NB4 (cell line): Measurements from ENCODE around the gene CSTPP1.

Source experiments
- DNase-seq: peaks from one replicate; pipeline ENCODE4 v3.0.0; 2010; ENCODE audit warnings: low read depth
- H3K4me3 ChIP-seq: one replicate; pipeline ENCODE4 v1.5.1; 2011; ENCODE audit warnings: mild to moderate bottlenecking, low read depth, low read length, moderate library complexity
- MYC ChIP-seq: IDR thresholded peaks from 2 replicates; pipeline ENCODE4 v1.6.1; 2011; ENCODE audit warnings: low read depth, low read length
- POLR2A ChIP-seq: IDR thresholded peaks from 2 replicates; pipeline ENCODE4 v1.6.1; 2011; ENCODE audit warnings: mild to moderate bottlenecking; ENCODE audit not compliant: insufficient read length; ENCODE audit errors: extremely low read depth
- TF ChIP-seq, protein P1 (sequence below): IDR thresholded peaks from 2 replicates; pipeline ENCODE4 v1.6.1; 2011; ENCODE audit warnings: low read depth, low read length
- TF ChIP-seq, protein P2 (sequence below): IDR thresholded peaks from one replicate; pipeline ENCODE4 v1.5.1; 2012; ENCODE audit warnings: low read depth, low read length

CSTPP1 gene

GRCh38 chr11:47121731-47122130, 185.2 kb downstream of the CSTPP1 start:
- no peak for DNase-seq
- TF ChIP-seq, protein P1, sequence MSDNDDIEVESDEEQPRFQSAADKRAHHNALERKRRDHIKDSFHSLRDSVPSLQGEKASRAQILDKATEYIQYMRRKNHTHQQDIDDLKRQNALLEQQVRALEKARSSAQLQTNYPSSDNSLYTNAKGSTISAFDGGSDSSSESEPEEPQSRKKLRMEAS, result no peak
- no peak for TF ChIP-seq MYC
- no peak overlapping the region for H3K4me3 ChIP-seq

GRCh38 chr11:47123094-47123493, 186.5 kb downstream of the CSTPP1 start:
- TF ChIP-seq MYC (no peak), POLR2A (no peak)
- TF ChIP-seq, protein P2, sequence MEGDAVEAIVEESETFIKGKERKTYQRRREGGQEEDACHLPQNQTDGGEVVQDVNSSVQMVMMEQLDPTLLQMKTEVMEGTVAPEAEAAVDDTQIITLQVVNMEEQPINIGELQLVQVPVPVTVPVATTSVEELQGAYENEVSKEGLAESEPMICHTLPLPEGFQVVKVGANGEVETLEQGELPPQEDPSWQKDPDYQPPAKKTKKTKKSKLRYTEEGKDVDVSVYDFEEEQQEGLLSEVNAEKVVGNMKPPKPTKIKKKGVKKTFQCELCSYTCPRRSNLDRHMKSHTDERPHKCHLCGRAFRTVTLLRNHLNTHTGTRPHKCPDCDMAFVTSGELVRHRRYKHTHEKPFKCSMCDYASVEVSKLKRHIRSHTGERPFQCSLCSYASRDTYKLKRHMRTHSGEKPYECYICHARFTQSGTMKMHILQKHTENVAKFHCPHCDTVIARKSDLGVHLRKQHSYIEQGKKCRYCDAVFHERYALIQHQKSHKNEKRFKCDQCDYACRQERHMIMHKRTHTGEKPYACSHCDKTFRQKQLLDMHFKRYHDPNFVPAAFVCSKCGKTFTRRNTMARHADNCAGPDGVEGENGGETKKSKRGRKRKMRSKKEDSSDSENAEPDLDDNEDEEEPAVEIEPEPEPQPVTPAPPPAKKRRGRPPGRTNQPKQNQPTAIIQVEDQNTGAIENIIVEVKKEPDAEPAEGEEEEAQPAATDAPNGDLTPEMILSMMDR, result no peak
- TF ChIP-seq, protein P1, result no peak

DNA sequence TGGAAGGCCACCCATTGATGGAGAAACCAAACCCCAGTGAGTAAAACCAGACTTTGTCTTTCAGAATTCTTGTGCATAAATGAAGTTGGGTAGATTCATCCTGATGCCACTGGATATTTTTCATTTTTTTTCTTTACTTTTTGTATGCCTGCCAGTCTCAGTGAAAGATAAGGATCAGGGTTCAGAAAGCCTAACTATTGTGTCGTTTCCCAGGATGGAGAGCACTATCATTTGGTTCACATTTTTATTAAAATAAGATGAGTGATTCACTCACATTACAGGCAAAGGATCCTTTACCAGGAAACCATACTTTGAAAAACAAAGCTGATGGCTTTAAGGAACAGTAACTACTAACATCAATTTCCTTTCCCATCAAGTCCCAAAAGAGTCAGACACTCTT, 188.1 kb downstream of the CSTPP1 start:
- no peak for TF ChIP-seq POLR2A
- TF ChIP-seq, protein P1, result no peak
- no peak for TF ChIP-seq MYC
- TF ChIP-seq, protein P2, result no peak
- no peak overlapping the region for H3K4me3 ChIP-seq
- no peak for DNase-seq

More at GRCh38 chr11:47123094-47123493, 186.5 kb downstream of the CSTPP1 start:
- no peak overlapping the region for H3K4me3 ChIP-seq
- DNase-seq, result no peak

DNA sequence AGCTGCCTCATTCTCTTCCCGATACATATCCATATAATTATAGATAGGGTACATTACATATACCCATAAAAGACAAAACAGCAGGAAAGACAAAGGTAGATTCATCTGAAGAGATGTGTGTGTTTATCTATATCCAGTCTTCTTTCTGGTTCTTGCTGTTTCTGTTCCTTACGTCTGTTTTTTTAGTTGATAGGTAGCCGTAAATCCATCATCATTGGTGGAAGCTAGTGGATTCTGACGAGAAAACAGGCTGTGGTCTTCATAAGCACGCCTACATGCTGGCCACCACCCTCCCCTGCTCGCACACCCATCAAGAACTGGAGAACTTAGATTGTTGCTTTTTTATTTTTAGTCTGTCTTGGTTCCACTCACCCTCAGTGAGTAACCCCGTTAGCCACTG, 188.5 kb downstream of the CSTPP1 start:
- no peak for DNase-seq
- TF ChIP-seq, protein P2, result no peak
- TF ChIP-seq, protein P1, result no peak
- TF ChIP-seq POLR2A (no peak), MYC (no peak)
- no peak overlapping the region for H3K4me3 ChIP-seq

- DNase-seq, result no peak
- no peak overlapping the region for H3K4me3 ChIP-seq
- TF ChIP-seq, protein P1, result no peak
- TF ChIP-seq, protein P2, result no peak
- no peak for TF ChIP-seq MYC
- no peak for TF ChIP-seq POLR2A
These were observed 190.7 kb downstream of the CSTPP1 start for GRCh38 chr11:47127213-47127612.

DNA sequence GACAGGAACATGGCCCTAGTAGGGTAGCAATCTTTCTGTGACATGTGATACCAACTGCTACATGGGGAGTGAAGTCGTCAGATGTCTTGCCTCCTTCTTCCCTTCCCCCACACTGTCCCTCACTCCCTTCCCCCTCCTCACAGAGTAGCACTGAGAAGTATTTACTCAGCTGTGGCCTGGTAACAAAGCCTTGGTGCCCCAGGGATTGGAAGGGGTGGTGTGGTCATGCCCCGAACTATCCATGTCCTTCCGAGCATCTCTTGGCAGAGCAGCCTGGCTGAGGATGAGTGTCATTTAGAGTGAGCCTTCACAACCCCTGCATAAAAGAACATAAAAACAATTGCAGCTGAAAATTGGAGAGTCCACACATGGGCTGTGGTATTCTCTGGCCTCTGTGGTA, 194.0 kb downstream of the CSTPP1 start:
- TF ChIP-seq POLR2A (no peak), MYC (no peak)
- TF ChIP-seq, protein P1, result no peak
- TF ChIP-seq, protein P2, result no peak
- DNase-seq, result no peak
- no peak overlapping the region for H3K4me3 ChIP-seq
